Gastroesophageal sphincter (tissue), 4 donors: ENCODE data around the gene ZNF711. TPM values are rescaled to one million over a fixed set of nuclear protein-coding genes. Genes with fewer than 3 reads are reported as not detected.
"Not testable (repeated sequence)": the region's sequence is repeated elsewhere in the genome, so short reads cannot be mapped to it uniquely, and the experiment has no call there.

Experiments used
- ATAC-seq: fragments of 150-250 bp; one replicate; pipeline ENCODE4 v1.9.1; 2016; ENCODE audit warnings: mild to moderate bottlenecking, moderate library complexity
- H3K27ac ChIP-seq, 4 donors: fragments of 200-600 bp; sonication (generic) in 3 of 4; 1 replicate in 3 of 4; 2 replicates in 1 of 4; pipeline ENCODE4 v1.5.1; 2016 to 2019
- H3K27me3 ChIP-seq: fragments of 200-600 bp; sonication (generic); one replicate; pipeline ENCODE4 v1.5.1; 2019
- H3K36me3 ChIP-seq, 2 donors: fragments of 200-600 bp; sonication (generic); one replicate each; pipeline ENCODE4 v1.5.1; 2019; ENCODE audit warnings: control low read depth in 1 of 2
- H3K4me1 ChIP-seq, 3 donors: fragments of 200-600 bp; sonication (generic); 1 replicate in 2 of 3; 2 replicates in 1 of 3; pipeline ENCODE4 v1.5.1; 2016 to 2019; ENCODE audit warnings: control low read depth in 2 of 3
- H3K4me3 ChIP-seq, 2 donors: fragments of 200-600 bp; sonication (generic); one replicate each; pipeline ENCODE4 v1.5.1; 2019; ENCODE audit warnings: mild to moderate bottlenecking in 1 of 2, moderate library complexity in 1 of 2
- H3K9me3 ChIP-seq, 3 donors: fragments of 200-600 bp; sonication (generic); one replicate each; pipeline ENCODE4 v1.5.1; 2017 to 2019; ENCODE audit warnings: control low read depth in 2 of 3
- EP300 ChIP-seq: sonication (generic); formaldehyde crosslinking; IDR thresholded peaks from one replicate; pipeline ENCODE4 v1.6.1; 2017; ENCODE audit warnings: antibody characterized with exemption, mild to moderate bottlenecking
- POLR2A ChIP-seq, 2 donors: fragments of 450-650 bp; IDR thresholded peaks; one replicate each; pipeline ENCODE4 v1.6.1; 2017; ENCODE audit warnings: antibody characterized with exemption in 2 of 2, mild to moderate bottlenecking in 2 of 2, moderate library complexity in 1 of 2
- POLR2AphosphoS5 ChIP-seq: sonication (generic); formaldehyde crosslinking; IDR thresholded peaks from one replicate; pipeline ENCODE4 v1.6.1; 2017; ENCODE audit warnings: antibody characterized with exemption
- WGBS, 2 donors: methylation state at CpG; one replicate each; pipeline ENCODE4 v1.1.5; 2018; ENCODE audit warnings: low coverage in 1 of 2; 5-methylcytosine and 5-hydroxymethylcytosine counted together
- total RNA-seq, 4 donors: library from RNA; depleted of rRNA; stranded (reverse); fragments of >200 nt; gene quantifications; one replicate each; pipeline ENCODE4 v1.1.0, GENCODE V29; 2016
- TF ChIP-seq, protein P1 (sequence below), 4 experiments: fragments of 200-600 bp in 2 of 4; fragments of 450-650 bp in 2 of 4; sonication (generic) in 1 of 4; IDR thresholded peaks; one replicate each; pipeline ENCODE4 v1.5.1; 2017 to 2019; ENCODE audit warnings: antibody characterized with exemption in 4 of 4, mild to moderate bottlenecking in 2 of 4, moderate library complexity in 2 of 4

Gene ZNF711
- total RNA-seq, 4 donors from 2014 or later, result 0.96 to 1.9 (median 1.1) TPM

DNA sequence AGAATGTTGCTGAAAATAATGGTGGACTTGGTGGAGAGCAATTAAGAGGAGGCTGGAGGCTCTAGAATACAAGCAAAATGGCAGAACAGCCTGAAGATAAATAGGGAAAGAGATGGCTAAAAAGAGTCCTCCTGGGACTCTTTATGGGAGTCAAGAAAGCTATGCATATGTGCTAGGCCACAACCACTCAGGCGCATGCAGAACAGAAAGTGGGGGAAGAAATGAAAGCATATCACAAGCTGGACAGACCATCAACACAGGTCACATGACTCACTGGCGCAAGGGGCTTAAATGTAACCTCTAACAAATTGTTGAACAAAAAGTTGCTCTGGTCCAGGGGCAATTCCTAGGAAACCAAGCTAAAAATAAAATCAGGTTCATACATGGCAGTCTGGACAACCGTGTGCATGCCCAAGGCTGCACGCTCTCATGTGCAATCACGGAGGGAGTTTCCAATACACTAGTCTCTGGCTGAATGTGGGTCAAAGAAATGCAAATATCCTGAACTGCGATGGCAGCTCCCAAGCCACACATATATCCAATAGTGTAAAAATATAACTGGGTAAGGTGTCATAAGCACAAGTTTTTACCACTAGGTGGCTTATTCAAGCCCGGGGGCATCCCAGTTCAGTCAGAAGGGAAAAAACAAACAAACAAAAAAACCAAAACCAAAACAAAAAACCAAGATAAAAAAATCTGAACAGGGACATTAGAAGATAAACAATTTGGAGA lies 45.4 kb downstream of the ZNF711 start:
- Histone ChIP-seq H3K9me3 (no peaks in the 10 kb centered on the region), H3K4me3 (no peak overlapping the region), H3K4me1 (no peaks in the 10 kb centered on the region), H3K27ac (no peak overlapping the region), H3K27me3 (no peaks in the 10 kb centered on the region), H3K36me3 (no peaks in the 10 kb centered on the region)
- 73 to 86% methylated on average over 3 to 5 of the region's 7 CpGs for WGBS, 2 donors
- no peak for TF ChIP-seq EP300
- TF ChIP-seq, protein P1, sequence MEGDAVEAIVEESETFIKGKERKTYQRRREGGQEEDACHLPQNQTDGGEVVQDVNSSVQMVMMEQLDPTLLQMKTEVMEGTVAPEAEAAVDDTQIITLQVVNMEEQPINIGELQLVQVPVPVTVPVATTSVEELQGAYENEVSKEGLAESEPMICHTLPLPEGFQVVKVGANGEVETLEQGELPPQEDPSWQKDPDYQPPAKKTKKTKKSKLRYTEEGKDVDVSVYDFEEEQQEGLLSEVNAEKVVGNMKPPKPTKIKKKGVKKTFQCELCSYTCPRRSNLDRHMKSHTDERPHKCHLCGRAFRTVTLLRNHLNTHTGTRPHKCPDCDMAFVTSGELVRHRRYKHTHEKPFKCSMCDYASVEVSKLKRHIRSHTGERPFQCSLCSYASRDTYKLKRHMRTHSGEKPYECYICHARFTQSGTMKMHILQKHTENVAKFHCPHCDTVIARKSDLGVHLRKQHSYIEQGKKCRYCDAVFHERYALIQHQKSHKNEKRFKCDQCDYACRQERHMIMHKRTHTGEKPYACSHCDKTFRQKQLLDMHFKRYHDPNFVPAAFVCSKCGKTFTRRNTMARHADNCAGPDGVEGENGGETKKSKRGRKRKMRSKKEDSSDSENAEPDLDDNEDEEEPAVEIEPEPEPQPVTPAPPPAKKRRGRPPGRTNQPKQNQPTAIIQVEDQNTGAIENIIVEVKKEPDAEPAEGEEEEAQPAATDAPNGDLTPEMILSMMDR (IDR thresholded peaks at IDR 0.05), result no peak
- no peak for TF ChIP-seq POLR2A (IDR thresholded peaks at IDR 0.05)
- no peak for TF ChIP-seq POLR2AphosphoS5
- no peak for ATAC-seq

DNA sequence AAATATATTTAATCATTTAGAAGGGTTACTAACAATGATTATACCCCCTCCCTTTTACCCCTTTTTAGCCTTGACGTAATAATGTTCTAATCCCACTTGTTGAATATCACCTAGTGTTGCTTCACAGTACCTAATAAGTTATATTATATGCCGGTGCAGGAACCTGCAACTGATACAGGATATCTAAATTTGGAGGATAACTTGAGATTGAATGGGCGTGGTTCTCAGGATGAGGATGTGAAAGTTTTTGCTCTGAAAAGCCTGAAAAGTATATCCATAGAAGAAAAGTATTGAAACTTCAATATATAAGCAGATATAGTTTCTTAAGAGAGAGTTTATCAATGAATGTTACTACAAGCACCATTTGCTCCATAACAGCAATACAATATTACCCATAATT lies 59.8 kb downstream of the ZNF711 start:
- ATAC-seq, result no peak
- no peaks in the 10 kb centered on the region for H3K9me3 ChIP-seq
- H3K27me3 ChIP-seq, result no peaks in the 10 kb centered on the region
- no peak overlapping the region for H3K4me3 ChIP-seq
- H3K36me3 ChIP-seq, result no peaks in the 10 kb centered on the region
- no peaks in the 10 kb centered on the region for H3K4me1 ChIP-seq
- H3K27ac ChIP-seq, result no peak overlapping the region
- 39 to 78% methylated on average over 2 to 3 of the region's 3 CpGs for WGBS, 2 donors
- TF ChIP-seq, protein P1 (IDR thresholded peaks at IDR 0.05), result no peak
- TF ChIP-seq EP300 (no peak), POLR2A (IDR thresholded peaks at IDR 0.05) (no peak), POLR2AphosphoS5 (no peak)

DNA sequence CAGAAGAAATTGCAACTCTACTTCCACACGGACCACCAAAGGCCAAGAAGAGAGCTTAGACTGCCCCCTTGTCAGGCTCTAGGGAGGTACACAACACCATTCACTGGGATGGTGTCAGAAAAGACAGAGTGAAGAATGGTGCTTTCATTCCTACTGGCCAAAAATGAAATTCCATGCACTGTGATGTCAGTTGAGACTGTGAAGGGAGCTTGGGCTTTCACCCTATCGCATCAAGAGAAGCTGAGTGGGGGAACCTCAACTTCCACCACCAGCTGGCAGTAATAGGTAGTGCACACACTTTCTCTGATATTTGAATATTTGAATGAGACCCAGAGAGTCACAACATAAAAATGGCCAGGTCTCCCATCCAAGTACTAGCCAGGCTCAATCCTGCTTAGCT lies 65.9 kb downstream of the ZNF711 start:
- Histone ChIP-seq H3K27me3 (no peaks in the 10 kb centered on the region), H3K9me3 (no peaks in the 10 kb centered on the region), H3K4me3 (no peak overlapping the region), H3K4me1 (no peaks in the 10 kb centered on the region), H3K36me3 (no peaks in the 10 kb centered on the region), H3K27ac (no peak overlapping the region)
- no peak for ATAC-seq
- WGBS, 2 donors, result 83 to 100% methylated on average over 1 of the region's 2 CpGs
- TF ChIP-seq, protein P1 (IDR thresholded peaks at IDR 0.05), result no peak
- no peak for TF ChIP-seq POLR2AphosphoS5
- no peak for TF ChIP-seq POLR2A (IDR thresholded peaks at IDR 0.05)
- TF ChIP-seq EP300, result no peak

DNA sequence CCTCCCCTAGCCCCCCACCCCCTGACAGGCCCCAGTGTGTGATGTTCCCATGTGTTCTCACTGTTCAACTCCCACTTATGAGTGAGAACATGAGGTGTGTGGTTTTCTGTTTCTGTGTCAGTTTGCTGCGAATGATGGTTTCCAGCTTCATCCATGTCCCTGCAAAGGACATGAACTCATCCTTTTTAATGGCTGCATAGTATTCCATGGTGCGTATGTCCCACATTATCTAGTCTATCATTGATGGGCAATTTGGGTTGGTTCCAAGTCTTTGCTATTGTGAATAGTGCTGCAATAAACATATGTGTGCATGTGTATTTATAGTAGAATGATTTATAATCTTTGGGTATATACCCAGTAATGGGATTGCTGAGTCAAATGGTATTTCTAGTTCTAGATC lies 67.6 kb downstream of the ZNF711 start:
- no CpG with 5 or more reads among the region's 2 CpGs for whole genome bisulfite sequencing, 2 donors
- not testable (repeated sequence) for ATAC-seq, H3K36me3 ChIP-seq, H3K4me3 ChIP-seq, H3K27me3 ChIP-seq, H3K4me1 ChIP-seq, H3K9me3 ChIP-seq, H3K27ac ChIP-seq

Other genes starting within 250 kb of the ZNF711 start
- 10 to 100 TPM; 20.5 to 34.7 (median 24.3) TPM for gene APOOL, start 240.1 kb upstream of the ZNF711 start, total RNA-seq
- gene SATL1, start 212 bp upstream of the ZNF711 start, total RNA-seq, result not detected
- gene POF1B, start 135.7 kb downstream of the ZNF711 start, total RNA-seq, result 1 to 10 TPM in 1 of 4 donors, under 1 TPM in 3; 0.16 to 2.4 (median 0.73) TPM